Measurements from ENCODE around the gene CHFR. TPM values are rescaled to one million over a fixed set of nuclear protein-coding genes. Genes with fewer than 3 reads are reported as not detected.

The CHFR gene
- total RNA-seq, 2 donors from 2014 or later: 17.1 to 21.7 TPM

DNA sequence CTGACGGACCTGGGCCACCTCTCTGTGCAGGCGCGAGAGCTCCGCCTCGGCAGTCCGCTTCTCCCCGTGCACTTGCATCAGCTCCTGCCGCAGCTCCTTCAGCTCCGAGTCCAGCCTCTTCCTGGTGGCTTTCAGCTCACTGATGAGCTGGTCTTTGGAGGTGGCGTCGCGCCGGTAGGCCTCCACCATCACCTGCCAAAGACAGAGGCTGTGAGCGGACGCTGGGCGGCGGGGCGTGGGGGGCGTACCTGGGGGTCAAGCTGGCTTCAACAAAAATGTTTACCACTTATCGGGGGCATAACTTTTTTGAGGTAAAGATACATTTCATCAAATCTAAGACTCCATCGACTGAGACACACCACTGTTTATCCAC, 98.3 kb downstream of the CHFR start:
- ATAC-seq (no peak), DNase-seq (no peak)
- intact Hi-C loops (cut with DNase I): no loop called here

DNA sequence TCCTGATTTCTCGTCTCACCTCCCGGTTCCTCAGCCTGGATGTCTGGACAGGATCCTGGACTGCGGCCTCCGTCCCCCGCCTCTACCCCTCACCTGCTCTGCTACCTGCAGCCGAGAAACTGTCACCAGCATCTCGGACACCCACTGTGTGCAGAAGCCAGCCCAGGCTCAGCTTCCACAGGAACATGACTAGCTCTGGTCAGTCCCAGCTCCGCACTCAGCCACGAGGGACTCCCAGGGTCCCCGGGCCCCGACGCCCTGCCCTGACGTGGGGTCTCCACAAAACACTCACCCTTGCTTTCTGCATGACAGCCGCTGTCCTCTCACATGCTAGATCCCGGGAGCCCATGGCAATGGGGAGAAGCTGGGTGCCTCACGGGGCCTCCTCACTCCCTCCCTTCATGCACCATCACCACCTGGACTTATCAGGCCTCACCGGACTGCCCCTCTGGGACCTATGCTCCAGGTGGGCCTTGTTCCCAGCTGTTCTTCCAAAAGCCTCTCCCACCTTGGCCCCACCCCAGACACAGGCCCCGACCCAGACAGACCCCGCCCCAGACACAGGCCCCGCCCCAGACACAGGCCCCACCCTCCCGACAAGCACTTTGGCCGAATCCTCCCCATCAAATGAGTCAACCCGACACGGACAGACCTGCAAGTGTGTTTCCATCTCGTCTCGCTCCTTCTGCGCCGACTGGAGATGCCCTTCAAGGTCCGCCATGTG, 98.9 kb downstream of the CHFR start:
- DNase-seq: no peak
- intact Hi-C loops (cut with DNase I): no loop called here
- peak in 1 of 2 donors; percentile 12 for ATAC-seq

DNA sequence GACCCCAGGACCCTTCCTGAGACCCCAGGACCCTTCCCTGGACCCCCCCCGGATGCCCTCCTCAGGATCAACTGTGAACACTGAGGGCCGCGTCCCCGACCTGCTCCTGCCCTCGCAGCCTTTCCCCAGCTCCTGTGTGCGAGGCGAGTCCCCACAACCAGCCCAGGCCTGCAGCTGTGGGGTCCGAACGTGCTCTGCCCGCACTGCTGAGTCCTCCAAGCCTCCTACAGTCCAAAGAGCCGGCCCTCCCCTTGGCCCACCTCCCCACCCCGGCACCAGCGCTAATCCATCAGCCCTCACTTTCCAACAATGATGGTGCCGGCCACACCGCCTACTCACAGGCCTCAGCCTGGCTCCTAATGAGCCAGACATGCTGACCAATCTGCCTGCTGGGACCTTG, 99.5 kb downstream of the CHFR start:
- intact Hi-C loops (cut with DNase I): no loop called here
- ATAC-seq: no peak

DNA sequence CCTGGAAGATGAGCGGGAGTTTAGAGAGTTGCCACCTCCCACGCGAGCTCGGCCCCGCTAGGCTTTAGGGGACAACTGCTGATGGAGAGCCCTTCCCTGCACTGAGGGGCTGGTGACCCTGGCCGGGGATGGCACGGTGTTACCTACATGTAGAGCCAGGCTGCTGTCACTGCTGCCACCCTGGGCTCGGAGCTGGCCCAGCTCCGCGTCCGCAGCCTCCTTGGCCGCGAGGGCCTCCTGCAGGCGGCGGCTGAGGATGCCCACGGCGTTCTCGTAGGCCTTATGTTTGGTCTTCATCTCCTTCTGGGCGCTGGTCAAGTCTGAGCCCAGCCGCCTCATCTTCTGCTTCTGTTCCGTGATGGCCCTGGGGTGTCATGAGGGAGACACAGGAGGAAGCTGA, 101.2 kb downstream of the CHFR start:
- ATAC-seq: no peak
- intact Hi-C loops (cut with DNase I): no loop called here
- DNase-seq: no peak

More for the DNA sequence above, 99.5 kb downstream of the CHFR start:
- DNase-seq: no peak

DNA sequence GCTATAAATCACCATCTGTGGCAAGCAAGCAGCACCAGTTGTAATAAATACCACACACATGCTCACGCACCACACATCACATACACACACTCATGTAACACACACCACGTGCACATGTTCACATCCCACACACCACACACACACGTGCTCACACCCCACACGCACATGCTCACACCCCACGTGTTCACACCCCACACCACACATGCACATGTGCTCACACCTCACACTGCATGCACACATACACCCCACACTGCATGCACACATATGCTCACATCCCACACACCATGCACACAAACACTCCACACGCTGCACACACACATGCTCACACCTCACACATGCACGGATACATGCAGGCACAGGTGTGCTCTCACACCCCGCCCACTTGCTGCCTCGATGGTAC, 102.8 kb downstream of the CHFR start:
- intact Hi-C loops (cut with DNase I): no loop called here
- DNase-seq: no peak

DNA sequence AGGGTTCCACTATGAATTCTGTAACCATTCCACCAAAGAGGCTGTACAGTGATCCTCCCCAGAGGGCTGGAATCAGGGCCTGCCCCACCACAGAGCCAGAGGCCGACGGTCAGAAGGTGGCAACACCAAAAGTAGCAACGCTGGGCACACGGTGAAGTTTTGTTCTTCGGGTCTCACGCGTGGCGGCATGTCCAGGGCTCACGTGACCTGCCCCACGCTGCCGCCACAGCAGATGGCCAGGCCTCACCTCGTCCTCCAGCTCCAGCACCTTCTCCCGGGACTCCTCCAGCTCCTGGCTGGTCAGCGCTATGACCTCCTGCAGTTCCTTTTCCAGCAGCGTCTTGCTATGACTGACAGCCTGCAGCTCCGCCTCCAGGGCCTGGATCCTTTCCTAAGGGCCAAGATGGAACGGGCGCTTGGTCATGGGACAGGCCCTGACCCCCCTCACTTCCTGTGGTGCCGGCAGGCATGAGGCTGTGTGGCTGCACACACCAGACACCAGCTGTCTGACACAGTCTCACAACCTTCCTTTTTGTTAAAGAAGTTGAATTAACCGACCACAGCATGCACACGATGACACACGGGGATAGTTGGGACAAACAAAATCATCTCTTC, 103.4 kb downstream of the CHFR start:
- peak; percentile 39 to 43 for ATAC-seq
- DNase-seq: no peak
- intact Hi-C loops (cut with DNase I): no loop called here

More for the DNA sequence above, 102.8 kb downstream of the CHFR start:
- ATAC-seq: no peak

Other genes starting within 250 kb of the CHFR start
- 10 to 100 TPM in 1 of 2 donors, 1 to 10 TPM in 1; 9.3 to 12.1 TPM for gene POLE, start 200.3 kb downstream of the CHFR start, total RNA-seq
- 10 to 100 TPM; 27.2 to 32.7 TPM for gene PXMP2, start 200.0 kb downstream of the CHFR start, total RNA-seq
- gene PGAM5, start 176.8 kb downstream of the CHFR start, total RNA-seq: 10 to 100 TPM; 22.6 to 25.2 TPM
- gene ANKLE2, start 125.8 kb downstream of the CHFR start, total RNA-seq: 10 to 100 TPM; 21.1 to 34.1 TPM
- 10 to 100 TPM; 37.9 to 50.3 TPM for gene GOLGA3, start 58.7 kb downstream of the CHFR start, total RNA-seq
- 10 to 100 TPM; 12.4 to 14.0 TPM for gene ZNF605, start 68.7 kb upstream of the CHFR start, total RNA-seq
- gene ZNF26, start 98.8 kb upstream of the CHFR start, total RNA-seq: 1 to 10 TPM; 5.0 to 6.1 TPM
- 10 to 100 TPM; 15.5 to 18.3 TPM for gene ZNF84, start 149.9 kb upstream of the CHFR start, total RNA-seq
- 10 to 100 TPM in 1 of 2 donors, 1 to 10 TPM in 1; 7.4 to 10.6 TPM for gene ZNF140, start 193.3 kb upstream of the CHFR start, total RNA-seq
- 1 to 10 TPM; 1.2 to 1.3 TPM for gene ZNF891, start 242.7 kb upstream of the CHFR start, total RNA-seq
- gene ZNF10, start 243.0 kb upstream of the CHFR start, total RNA-seq: 10 to 100 TPM in 1 of 2 donors, 1 to 10 TPM in 1; 5.8 to 10.2 TPM